Medulla oblongata (tissue), 1 donor: ENCODE results near the gene CILP.

Experiments used
- DNase-seq: peaks from one replicate; pipeline ENCODE4 v3.0.0-alpha.2; 2015; ENCODE audit errors: extremely low spot score

Gene CILP

DNA sequence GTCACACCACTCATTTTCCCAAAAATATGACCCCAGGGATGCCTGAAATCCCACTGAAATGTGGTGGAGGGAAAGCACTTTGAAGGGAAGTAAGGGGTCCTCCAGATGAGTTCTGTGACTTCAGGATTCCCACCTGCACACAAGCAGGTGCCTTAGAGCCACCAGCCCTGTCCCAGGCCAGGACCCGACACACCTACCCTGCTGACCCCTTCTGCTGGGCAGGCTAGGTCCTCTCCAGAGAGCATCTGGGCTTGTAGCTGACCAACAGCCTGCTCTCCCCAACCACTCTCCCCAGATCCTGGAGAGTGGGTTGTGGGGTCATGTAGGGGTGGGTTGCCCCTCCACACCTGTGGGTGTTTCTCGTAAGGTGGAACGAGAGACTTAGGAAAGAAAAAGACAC, 14.9 kb upstream of the CILP start:
- DNase-seq: no peak

DNA sequence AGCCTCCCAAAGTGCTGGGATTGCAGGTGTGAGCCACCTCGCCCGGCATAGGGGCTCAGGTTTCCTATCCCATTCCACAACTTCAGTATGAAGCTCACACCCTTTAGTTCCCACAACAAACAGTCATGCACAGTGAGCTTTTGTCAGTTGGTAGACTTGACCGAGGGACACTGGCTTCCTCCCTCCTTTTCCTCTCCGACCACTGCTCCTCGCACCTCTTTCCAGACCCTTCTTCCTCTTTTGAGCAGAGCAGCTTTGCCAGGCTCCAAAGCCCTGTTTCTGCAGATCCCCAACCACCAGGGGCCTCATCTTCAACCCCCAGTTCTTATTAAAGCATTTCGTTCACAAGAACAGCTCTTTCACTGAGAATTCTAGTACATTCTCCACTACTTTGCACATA, 12.7 kb upstream of the CILP start:
- DNase-seq: no peak

DNA sequence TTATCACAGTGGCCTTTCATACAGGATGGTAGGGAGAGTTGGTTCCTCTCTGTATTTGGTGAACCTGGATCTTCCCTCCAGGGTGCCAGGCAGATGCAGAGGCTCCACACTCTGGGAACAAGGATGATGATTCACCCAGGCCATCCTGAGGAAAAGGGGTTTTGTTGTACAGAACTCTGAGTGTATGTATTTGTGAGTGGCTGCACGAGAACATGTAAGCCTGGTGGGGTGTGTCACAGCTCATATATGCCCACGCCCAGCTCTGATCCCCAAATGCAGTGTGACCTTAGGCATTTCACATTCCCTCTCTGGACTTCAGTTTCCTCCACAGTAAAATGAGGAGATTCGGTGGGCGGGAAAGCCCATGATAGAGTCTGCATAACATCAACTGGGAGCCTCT, 11.6 kb upstream of the CILP start:
- DNase-seq: no peak

GRCh38 chr15:65221697-65222096, 10.4 kb upstream of the CILP start:
- DNase-seq: no peak

DNA sequence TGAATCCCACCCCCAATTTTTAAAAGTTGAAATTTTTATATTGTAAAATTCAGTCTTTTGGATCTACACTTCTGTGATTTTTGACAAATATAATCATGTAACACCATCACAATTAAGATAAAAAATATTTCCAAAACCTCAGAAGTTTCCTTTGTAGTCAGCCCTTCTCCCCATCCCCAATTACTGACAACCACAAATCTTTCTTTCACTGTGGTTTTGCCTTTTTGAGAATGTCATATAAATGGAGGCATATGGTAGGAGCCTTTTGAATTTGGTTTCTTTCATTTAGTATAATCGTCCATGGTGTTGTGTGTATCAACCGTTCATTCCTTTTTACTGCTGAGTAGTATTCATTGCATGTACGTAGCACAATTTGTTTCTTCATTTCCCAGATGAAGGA, 7.9 kb upstream of the CILP start:
- DNase-seq: no peak

GRCh38 chr15:65217526-65218482, 6.5 kb upstream of the CILP start:
- DNase-seq: no peak

GRCh38 chr15:65215496-65215895, 4.2 kb upstream of the CILP start:
- DNase-seq: no peak

GRCh38 chr15:65214010-65214409, 2.7 kb upstream of the CILP start:
- DNase-seq: no peak

GRCh38 chr15:65213241-65213640, 2.0 kb upstream of the CILP start:
- DNase-seq: no peak

DNA sequence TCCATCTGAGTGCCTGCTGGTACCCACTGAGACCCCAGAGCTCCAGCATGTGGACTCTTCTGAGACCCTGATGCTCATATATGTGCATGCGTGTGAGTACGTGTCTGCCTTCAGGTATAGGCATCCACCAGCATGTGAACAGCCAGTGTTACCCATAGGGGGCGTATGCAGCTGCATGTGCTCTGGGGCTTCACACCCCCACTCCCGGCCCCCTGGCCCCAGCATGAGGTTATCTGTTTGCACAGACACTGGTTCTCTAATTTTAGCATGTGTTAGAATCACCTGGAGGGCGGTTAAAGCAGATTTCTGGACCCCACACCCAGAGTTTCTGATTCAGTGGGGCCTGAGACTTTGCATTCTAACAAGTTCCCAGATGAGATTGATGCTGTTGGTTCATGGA, 824 bp upstream of the CILP start:
- no peak for DNase-seq

DNA sequence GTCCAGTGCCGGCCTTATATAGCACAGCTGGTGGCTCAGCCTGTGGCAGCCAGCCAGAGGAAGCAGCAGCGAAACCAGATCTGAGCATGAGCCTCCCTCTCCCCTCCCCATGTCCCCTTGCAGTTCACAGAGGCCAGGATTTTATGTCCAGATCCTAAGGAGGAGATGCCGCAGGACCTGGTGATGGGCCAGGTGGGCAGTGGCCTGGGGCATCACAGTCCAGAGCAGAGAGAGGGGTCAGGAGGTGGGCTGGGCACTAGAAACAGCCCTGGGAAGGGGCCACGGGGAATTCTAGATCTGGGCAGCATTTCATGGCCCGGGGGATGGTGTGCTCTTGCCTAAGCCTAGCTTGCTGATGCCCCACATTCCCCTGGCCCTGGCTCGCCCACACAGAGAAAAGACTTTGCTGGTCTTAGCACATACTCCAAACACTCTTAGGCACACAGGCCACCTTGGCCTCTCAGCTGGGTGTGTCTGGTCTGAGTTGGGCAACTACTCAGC, 259 bp upstream of the CILP start:
- no peak for DNase-seq

- DNase-seq: no peak
Observed at GRCh38 chr15:65209701-65210643, 1.3 kb downstream of the CILP start.

DNA sequence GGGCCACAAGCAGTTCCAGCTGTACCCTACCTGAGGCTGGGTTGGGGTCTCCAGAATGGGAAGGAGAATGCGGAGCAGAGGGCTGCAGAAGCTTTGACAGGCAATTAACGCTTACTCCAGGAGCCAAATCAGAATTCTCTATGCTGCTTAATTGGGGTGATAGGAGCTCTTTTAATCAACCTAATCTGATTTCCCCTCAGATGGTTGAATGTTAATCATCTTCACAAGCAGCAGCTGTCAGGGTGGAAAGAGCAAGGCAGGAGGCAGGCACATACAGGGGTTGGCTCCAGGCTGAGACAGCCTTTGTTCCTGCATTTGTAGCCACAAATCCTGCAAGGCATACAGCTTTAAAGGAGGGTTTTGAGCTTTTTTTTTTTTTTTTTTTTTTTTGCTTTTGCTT, 2.6 kb downstream of the CILP start:
- DNase-seq: no peak

GRCh38 chr15:65207280-65207840, 3.9 kb downstream of the CILP start:
- no peak for DNase-seq

DNA sequence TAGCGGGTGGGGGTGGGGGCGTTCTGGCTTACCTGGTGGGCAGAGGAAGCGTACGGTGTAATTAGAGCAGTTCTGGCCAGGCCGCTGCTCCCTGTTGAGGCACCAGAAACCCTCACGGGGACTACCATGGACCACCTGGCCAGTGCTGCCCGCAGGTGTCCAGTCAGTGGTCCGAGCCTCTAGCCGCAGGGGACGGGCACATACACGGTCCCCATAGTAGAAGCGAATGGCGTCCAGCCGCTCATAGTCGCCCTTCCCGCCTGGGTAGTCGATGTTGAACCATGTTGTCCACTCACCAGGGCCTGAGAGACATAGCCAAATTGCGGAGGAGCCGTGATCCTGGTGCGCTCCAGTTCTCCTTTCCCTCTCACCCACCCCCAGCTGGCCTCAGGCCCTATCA, 4.5 kb downstream of the CILP start:
- no peak for DNase-seq

GRCh38 chr15:65204931-65205660, 6.2 kb downstream of the CILP start:
- DNase-seq: no peak

DNA sequence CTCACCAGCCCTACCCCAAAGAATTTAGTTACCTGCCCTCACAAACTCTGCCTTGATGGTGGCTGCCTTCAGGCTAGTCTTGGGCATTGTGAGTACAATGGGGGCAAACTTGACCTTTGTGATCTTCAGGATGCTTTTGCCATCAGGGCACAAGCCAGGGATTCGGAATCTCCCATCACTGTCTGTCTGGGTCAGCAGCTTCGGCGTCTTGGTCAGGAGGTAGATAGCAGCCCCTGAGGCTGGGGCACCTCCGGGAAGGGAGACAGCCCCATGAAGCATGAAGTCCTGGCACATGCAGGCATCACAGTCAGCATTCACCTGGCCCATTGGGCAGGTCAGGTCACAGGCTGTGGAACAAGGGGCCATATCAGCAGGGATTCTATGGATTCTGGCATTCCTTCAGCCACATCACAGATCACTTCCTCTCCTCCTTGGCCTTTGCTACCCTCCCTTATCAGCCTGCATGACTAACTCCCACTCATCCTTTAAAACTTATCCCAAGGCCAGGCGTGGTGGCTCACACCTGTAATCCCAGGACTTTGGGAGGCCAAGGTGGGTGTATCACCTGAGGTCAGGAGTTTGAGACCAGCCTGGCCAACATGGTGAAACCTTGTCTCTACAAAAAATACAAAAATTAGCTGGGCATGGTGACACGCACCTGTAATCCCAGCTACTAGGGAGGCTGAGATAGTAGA, 6.9 kb downstream of the CILP start:
- DNase-seq: no peak

GRCh38 chr15:65201918-65202317, 9.4 kb downstream of the CILP start:
- no peak for DNase-seq

- DNase-seq: no peak
Observed at GRCh38 chr15:65198571-65198970, 12.7 kb downstream of the CILP start.

- DNase-seq: no peak
Observed at GRCh38 chr15:65197337-65197645, 14.0 kb downstream of the CILP start.
